ENCODE results near the gene THBS2. TPM values are rescaled to one million over a fixed set of nuclear protein-coding genes. Genes with fewer than 3 reads are reported as not detected.
A peak's percentile ranks its signal among the peaks of the same experiment; 100 is the strongest.

Gene THBS2
- total RNA-seq, 1 donor from 2014 or later: 104 TPM

DNA sequence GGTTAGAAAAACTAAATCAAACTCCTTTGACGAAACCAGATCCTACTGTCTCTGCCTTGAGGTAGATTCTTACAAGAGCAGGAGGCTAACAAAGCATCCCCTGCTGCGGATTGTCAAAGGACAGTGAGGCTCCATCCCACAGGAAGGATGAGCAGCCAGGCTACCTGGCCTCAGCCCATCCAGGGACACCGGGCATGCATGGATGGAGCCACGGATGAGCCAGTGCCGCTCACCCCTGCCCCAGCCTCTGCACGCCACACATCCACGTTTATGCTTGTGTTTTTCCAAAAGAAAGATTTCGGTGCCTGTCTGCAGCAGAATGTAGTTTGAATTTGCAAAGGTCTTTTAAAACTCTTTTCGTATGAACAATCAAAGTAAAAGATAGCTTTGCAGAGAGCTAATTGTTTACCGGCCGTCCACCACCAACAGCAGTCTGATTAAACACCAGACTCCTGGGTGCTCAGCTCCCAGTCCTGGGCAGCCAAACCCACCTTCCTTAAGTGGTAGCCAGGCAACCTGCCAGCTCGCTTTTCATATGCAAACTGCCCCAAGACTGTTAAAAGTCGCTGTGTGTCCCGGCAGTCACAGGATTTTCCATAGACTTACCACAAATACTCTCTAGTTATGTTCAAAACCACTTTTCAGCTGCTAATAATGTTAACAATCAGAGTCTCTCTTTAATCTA, 999 bp downstream of the THBS2 start:
- DNase-seq (ENCODE audit: low spot score) (peak; percentile 70), ATAC-seq (no peak)
- intact Hi-C loops (cut with DNase I): no loop called here

DNA sequence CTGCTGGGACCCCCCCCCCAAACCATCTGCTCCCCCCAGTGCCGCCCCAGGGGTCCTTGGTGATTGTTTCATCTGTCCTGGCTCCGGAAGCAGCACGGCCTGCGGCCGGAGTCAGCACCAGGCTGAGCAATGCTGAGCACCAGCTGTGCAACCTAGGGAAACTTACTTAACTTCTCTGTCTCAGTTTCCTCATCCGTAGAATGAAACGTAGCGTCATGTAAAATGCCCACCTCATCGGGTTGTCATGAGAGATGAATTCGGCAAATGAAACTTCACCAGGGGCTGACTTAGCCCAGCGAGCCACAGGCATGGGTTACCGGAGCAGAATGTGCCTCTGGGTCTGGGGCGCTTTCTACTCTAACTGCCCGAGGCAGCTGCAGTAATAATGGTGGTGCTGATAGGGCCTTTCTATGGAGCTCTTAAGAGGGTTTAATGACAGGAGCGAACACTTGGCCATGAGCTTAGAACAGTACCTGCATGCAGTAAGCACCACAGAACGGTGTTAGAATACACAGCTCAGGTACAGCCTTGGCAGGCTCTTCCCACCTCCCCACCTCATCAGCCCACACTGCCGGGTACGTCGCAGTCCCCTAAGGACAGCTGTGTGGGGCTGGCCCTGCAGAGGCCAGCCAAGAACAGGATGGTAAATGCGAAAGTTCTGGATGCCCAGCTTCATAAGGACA, 1.7 kb downstream of the THBS2 start:
- ATAC-seq (no peak), DNase-seq (ENCODE audit: low spot score) (peak; percentile 55)
- intact Hi-C loops (cut with DNase I): no loop called here

DNA sequence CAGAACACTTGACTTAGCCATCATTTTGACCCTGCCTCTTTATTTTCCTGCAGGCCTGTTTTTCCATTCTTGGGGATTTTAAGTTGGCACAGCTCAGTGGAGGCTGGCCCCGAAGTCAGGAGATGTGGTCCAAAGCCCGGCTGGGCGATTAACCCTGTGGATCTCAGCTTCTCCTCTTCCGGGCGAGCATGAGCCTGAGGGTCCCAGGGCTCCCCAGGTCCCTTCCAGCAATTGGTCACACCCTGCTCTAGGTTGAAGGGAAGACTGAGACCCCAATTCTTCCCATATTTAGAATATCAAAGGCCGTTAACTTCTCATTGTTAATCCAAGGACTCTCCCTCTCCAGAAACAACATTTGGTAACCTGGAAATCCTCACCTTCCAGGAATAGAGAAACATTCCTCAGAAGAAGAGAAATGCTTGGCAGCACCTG, 2.3 kb downstream of the THBS2 start:
- intact Hi-C loops (cut with DNase I): no loop called here
- ATAC-seq: peak; percentile 16
- peak; percentile 58 for DNase-seq (ENCODE audit: low spot score)

DNA sequence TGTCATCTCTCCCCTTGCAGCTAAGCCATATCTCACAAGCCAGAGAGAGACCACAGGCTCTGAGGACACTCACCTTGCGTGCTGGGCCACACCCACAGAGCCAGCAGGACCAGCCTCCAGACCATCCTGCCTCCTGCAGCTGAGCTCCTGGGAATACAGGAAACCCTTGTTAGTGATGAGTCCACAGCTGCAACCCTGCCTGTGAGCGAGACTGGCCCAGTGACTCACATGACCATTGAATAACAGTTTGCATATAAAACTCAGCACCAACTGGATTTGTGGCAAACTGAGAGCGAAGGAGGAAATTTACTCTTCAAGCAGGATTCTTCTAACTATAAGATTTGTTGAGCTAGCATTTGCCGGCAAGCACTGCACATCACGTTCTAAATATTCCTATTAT, 3.0 kb downstream of the THBS2 start:
- DNase-seq (ENCODE audit: low spot score) (peak; percentile 61), ATAC-seq (peak; percentile 33)
- intact Hi-C loops (cut with DNase I): no loop called here

DNA sequence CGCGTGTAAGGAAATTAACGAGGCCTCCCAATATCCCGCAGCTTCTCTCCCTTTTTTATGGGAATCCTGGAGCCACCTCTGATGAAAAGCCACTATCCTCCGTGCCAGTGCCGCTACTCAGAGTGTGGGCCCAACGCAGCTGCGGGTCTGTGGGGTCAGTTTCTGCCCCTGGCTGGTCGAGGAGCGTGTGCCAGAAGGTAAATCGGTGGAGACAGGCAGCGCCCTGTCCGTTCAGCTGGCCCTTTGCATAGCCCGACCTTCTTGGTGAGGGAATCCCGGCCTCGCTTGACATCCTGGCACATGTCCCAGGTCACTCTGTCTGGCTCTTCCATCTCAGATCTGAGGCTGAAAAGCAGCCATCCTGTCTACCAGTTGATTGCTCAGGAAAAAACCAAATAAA, 4.6 kb downstream of the THBS2 start:
- no peak for ATAC-seq
- intact Hi-C loops (cut with DNase I): no loop called here
- peak; percentile 59 for DNase-seq (ENCODE audit: low spot score)

DNA sequence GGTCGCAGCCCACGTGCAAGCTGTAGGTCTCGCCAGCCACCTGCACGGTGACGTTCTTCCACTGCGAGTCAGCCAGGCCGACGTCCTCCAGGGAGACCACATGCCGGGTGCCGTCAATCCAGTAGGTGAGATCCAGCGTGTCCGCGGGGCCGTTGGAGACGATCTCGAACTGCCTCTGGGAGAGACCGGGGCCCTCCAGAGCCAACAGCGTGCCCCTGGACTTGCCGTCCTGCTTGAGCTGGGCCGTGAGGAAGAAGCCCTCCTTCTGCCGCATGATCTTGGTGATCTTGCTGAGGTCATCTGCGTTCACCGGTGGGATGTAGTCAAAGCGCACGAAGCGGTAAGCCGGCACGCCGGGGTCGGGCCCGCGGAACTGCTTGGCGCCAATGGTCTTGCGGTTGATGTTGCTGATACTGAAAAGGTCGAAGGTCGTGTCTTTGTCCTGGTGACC, 5.1 kb downstream of the THBS2 start:
- DNase-seq (ENCODE audit: low spot score) (peak; percentile 62), ATAC-seq (peak; percentile 3)
- intact Hi-C loops (cut with DNase I): no loop called here

DNA sequence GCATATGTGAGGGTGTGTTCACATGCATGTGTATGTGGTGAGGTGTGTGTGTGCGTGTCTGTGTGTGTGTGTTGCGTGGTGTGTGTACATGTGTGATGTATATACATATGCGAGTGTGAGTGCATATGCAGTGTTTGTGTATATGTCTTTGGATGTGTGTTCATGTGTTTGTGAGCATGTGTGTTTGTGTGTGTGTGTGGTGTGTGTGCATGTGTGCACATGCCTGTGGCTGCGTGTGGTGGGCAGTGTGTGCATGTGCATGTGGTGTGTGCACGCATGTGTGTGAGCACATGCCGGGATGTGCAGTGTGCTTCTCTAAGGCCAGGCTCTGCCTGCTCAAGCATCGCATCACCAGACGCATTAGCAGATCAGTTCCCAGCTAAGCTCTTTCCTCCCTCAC, 5.7 kb downstream of the THBS2 start:
- ATAC-seq (peak; percentile 6), DNase-seq (ENCODE audit: low spot score) (no peak)
- intact Hi-C loops (cut with DNase I): no loop called here

DNA sequence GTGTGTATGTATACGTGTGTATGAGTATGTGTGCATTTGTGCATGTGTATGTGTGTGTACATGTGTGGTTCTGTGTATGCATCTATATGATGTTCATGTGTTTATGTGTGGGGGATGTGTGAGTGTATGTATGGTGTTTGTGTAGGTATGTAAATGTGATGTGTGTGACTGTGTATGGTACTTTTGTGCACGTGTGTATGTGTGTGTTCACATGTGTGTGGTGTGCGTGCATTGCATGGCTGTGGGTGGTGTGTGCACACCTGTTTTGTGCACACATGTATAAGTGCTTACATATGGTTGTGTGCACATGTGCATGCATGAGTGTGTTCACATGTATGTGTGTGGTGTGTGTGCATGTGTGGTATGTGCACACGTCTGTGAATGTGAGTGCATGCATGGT, 6.2 kb downstream of the THBS2 start:
- DNase-seq (ENCODE audit: low spot score) (no peak), ATAC-seq (no peak)
- intact Hi-C loops (cut with DNase I): no loop called here

DNA sequence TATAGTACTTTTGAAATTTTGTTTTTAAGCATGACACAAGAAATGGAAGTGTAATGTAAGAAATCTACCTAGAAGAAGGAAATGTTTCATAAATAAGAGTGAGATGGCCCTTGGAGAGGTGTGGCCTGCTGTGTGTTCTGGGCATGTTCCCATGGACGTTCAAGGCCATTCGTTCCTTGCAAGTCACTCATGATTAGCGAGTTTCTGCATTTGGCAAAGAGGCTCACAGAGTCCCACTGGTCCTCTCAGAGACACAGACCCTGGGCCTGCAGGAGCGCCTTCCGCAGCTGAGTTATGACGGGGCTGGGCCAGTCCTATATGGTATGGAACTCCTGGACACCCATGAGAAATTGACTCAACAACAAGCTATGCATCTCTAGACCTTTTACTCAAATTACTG, 7.2 kb downstream of the THBS2 start:
- ATAC-seq (no peak), DNase-seq (ENCODE audit: low spot score) (peak; percentile 37)
- intact Hi-C loops (cut with DNase I): no loop called here

DNA sequence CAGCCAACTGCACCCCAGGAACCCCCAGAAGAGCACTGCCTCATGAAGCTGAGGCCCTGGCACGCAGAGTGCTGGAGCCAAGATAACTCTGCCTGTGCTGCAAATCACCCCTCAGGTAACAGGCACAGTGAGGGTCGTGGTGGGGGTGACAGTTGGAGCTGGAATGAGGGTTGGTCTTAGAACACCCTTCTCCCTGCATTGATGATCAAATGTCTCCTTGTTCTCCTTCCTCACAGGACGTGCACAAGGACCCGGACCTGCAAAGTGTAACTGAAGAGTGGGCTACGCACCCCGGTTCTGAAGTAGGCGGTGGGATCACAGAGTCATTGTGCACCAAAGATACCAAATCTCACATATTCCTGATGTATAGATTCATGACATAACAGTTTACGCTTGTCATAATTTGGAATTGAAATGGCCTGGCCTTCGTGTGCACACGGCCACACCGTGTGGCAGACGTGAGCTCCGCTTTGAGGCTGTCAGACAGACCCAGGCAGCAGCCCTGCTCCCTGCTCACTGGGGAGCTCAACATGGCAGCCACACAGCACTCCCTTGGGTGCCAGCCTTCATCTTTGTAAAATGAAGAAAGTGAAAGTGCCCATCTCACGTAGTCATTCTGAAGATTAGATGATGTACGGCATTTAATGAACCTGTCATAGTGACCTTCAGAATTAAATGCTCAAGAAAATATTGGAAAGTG, 8.8 kb downstream of the THBS2 start:
- DNase-seq (ENCODE audit: low spot score) (peak; percentile 36), ATAC-seq (no peak)
- intact Hi-C loops (cut with DNase I): no loop called here

DNA sequence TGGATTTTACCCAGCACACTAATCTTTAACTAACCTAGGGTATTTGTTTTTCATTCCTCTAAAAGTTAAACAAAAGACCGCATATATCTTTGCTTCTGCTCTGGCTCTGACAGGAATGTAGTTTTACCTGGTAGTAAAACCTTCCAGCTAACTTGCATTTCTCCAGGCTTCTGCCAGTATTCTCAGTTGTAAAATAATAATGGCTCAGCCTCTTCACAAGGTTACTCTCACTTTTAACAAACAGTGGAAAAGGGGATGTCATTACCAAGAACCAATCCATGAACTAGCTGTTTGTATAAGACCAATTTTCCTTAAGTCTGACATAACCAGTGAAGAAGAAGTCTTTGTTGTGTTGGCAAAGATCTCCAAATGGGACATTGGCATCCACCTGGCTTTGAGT, 10.0 kb downstream of the THBS2 start:
- ATAC-seq (no peak), DNase-seq (ENCODE audit: low spot score) (no peak)
- intact Hi-C loops (cut with DNase I): no loop called here

DNA sequence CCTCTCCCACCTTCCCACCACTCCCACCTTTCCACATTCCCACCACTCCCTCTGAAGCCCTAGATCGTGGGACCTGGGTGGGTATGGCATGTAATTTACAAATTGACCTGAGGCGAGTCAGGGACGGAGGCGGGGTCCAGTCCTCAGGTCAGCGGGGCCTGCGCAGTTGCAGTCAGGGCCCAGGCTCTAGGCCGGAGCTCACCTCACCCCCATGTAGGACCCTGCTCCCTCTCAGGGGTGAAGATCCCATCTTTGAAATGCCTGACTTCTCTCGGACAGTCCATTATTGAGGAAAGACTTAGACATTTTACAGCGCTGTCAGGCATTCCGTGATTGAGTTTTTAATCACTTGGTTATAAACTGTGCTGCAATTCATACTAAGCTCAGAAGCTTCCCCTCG, 10.5 kb downstream of the THBS2 start:
- intact Hi-C loops (cut with DNase I): no loop called here
- no peak for ATAC-seq
- DNase-seq (ENCODE audit: low spot score): no peak

DNA sequence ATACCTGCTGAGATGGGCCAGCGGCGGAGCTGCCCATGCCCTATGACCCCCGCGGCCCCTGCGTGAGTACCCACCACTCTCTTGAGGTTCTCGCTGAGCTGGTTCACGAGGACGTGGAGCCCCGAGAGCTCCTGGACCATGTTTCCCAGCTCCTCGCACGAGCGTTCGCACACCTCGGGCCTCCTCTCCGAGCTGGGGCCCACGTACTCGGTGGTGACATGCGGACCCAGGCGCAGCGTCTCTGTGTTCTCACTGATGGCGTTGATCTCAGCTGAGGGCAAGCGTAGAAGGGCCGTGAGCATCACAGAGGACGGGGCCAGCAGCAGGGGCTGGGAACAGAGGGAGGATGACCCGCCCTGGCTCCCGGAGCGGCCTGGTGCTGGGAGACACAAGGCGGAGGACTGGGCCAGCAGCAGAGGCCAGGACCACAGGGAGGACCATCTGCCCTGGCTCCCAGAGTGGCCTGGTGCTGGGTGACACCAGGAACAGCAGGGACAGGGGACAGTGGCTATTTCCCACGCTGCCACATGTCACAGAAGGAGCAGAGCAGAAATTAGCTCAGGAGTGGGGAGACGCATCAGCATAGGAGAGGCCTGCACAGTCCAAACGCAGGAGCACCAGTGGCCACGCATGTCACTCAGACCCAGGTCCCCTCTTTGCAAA, 11.8 kb downstream of the THBS2 start:
- DNase-seq (ENCODE audit: low spot score) (peak; percentile 51), ATAC-seq (peak; percentile 1)
- intact Hi-C loops (cut with DNase I): no loop called here

DNA sequence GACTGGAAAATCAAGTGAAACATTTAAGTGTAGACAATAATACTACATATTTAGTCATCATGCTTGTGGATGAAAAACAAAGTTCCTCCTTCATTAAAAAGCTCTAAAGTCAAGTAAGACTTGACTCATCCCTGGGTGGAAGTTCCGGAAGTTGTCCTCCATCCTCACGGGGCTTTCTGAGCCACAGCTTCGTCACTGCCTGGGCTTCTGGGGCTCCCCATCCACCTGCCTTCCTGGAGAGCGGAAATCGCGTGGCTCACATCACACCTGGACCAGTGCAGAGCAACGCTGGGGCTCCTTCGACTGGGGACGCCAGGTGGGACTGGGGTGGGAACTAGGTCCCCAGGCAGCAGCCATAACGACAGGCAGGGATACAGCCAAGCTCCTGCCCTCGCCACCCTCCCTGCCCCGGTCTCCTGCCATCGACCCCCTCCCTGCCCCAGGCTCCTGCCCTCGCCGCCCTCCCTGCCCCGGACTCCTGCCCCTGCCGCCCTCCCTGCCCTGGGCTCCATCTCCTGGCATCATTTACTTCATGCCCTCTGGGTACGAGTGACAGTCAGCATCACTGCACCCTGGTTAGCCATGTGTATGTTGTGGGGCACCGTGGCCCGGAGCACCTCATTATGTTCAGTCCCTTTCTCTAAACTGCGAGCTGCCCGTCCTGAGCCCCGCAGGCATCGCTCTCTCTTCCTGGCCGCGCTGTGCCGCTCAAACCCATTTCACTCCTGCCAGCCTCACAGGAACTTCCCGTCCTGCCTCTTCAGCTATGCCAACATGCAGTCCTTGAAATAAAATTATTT, 12.9 kb downstream of the THBS2 start:
- intact Hi-C loops (cut with DNase I): no loop called here
- DNase-seq (ENCODE audit: low spot score) (peak; percentile 59), ATAC-seq (peak; percentile 9)

DNA sequence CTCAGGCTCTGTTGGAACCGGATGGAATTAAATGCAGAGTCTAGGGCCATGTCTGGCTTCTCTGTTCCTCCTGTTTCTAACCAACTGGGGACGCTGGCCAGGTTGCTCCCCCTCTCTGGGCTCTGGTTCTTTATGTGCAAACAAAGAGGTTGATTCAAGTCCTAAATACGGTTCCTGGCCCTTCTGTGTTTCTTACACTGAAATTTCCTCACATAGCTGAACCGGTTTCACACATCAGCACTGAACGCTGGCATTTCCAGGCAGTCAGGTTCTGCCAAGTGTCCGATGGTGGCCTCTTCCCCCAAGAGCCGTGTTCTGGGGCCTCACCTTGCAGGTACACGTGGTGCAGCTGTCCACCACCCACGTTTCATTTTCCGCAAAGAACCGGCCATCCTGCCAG, 13.5 kb downstream of the THBS2 start:
- ATAC-seq: no peak
- peak; percentile 45 for DNase-seq (ENCODE audit: low spot score)
- intact Hi-C loops (cut with DNase I): no loop called here

DNA sequence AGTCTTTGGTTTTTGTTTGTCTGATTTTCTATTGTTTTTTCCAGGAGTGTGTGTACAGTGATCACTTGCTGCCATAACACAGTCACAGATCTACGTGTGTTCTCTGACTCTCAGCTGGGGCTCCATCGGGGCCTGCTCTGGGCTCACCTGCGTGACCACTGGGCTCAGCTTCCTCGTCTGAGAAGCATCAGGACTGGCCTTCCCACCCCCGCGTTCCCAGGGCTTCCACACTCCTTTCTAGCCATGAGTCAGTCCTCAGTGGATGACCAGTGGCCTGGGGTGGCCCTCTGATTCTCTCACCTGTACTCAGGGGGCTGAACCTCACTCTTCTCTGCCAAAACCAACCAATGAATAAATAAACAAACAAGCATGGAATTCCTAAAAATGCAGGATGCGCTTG, 14.5 kb downstream of the THBS2 start:
- peak; percentile 45 for DNase-seq (ENCODE audit: low spot score)
- intact Hi-C loops (cut with DNase I): no loop called here
- ATAC-seq: peak; percentile 1

DNA sequence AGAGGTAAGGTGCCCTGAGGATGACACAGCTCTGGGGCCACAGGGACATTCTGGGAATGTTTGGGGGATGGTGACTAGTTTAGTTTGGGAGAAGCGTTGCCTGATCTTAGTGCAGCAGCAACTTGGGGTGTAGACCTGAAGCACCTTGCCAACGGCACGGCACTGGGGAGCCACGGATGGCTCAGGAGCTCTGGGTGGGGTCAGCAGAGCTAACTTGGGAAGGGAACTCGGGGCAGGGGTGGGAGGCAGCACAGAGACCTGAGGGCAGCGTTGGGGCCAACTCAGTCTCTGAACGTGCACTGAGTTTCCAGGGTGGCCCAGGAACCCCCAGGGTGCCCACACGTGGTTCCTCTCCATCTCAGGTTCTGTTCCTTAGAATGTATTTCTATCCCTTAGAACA, 14.9 kb downstream of the THBS2 start:
- DNase-seq (ENCODE audit: low spot score): peak; percentile 48
- ATAC-seq: no peak
- intact Hi-C loops (cut with DNase I): no loop called here

DNA sequence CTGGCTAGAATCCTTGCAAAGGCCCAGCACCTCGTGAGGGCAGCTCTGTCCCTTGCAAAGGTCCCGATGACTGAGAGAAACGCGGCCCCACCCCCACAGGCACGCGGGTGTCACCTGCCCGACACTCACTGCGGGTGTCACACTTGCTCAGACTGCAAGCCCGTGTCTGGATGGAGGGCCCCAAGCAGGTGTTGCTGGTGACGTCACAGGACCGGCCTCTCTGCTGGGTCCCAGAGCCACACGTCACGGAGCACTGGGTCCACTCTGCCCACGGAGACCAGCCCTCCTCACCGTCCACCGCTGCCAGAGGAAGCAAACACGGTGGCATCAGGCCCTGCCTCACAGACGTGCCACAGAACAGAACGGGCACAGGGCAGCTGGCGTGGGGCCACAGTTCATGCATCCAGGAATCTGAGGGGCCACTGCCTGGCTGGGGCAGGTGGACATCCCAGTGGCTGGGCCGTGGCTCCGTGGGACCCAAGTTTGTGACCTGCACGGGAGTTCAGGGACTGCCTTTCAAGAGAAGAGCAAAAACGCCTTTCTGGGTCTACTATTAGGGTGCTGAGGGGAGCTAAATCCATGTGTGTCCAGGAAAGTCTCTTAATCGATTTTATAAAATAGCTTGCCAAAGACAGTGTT, 16.0 kb downstream of the THBS2 start:
- peak; percentile 60 for DNase-seq (ENCODE audit: low spot score)
- intact Hi-C loops (cut with DNase I): no loop called here

More for the DNA sequence above, 16.0 kb downstream of the THBS2 start:
- peak; percentile 6 for ATAC-seq

All from sciatic nerve (tissue), 2 donors.